GM23338 (cell line): ENCODE measurements around the gene PCYT1A. TPM values are rescaled to one million over a fixed set of nuclear protein-coding genes. Genes with fewer than 3 reads are reported as not detected.

Experiments
- ATAC-seq: fragments of 200-7000 bp; cut with Tn5 transposase; 3 replicates; pipeline ENCODE4 v1.9.1; 2020
- DNase-seq: peaks from one replicate; pipeline ENCODE4 v3.0.0-alpha.2; 2015; ENCODE audit warnings: low spot score
- H2AFZ ChIP-seq: fragments of 200-600 bp; sonication (generic); 2 replicates; pipeline ENCODE4 v1.8.0; 2016; ENCODE audit warnings: antibody characterized with exemption, mild to moderate bottlenecking, moderate library complexity
- H3F3A ChIP-seq: fragments of 200-600 bp; sonication (generic); replicated peaks from 2 replicates; pipeline ENCODE4 v1.8.0; 2017; ENCODE audit warnings: antibody characterized with exemption, mixed run types, low read depth
- H3K27ac ChIP-seq: fragments of 200-600 bp; sonication (generic); 2 replicates; pipeline ENCODE4 v1.6.1; 2016; ENCODE audit warnings: low read depth
- H3K27me3 ChIP-seq: fragments of 200-600 bp; sonication (generic); 2 replicates; pipeline ENCODE4 v1.8.0; 2016; ENCODE audit warnings: mild to moderate bottlenecking, mixed run types, moderate library complexity; ENCODE audit not compliant: insufficient read depth
- H3K36me3 ChIP-seq: fragments of 200-600 bp; sonication (generic); 2 replicates; pipeline ENCODE4 v1.8.0; 2016; ENCODE audit warnings: mild to moderate bottlenecking; ENCODE audit not compliant: insufficient read depth
- H3K4me1 ChIP-seq: fragments of 200-600 bp; sonication (generic); 2 replicates; pipeline ENCODE4 v1.8.0; 2016; ENCODE audit warnings: mild to moderate bottlenecking, moderate library complexity; ENCODE audit not compliant: insufficient read depth
- H3K4me2 ChIP-seq: fragments of 200-600 bp; sonication (generic); 2 replicates; pipeline ENCODE4 v1.7.1; 2017; ENCODE audit warnings: mixed run types
- H3K4me3 ChIP-seq: fragments of 200-600 bp; sonication (generic); 2 replicates; pipeline ENCODE4 v1.6.1; 2016; ENCODE audit warnings: mixed run types
- H3K79me2 ChIP-seq: fragments of 200-600 bp; sonication (generic); replicated peaks from 2 replicates; pipeline ENCODE4 v1.8.0; 2017; ENCODE audit warnings: mild to moderate bottlenecking; ENCODE audit not compliant: insufficient read depth
- H3K9me2 ChIP-seq: fragments of 200-600 bp; sonication (generic); 2 replicates; pipeline ENCODE4 v1.8.0; 2017; ENCODE audit not compliant: insufficient read depth
- H4K20me1 ChIP-seq: fragments of 200-600 bp; sonication (generic); replicated peaks from 2 replicates; pipeline ENCODE4 v1.8.0; 2017; ENCODE audit warnings: mild to moderate bottlenecking; ENCODE audit not compliant: insufficient read depth
- H3K27ac Mint-ChIP-seq: 2 replicates; pipeline ENCODE4 v1.8.0; 2020; ENCODE audit warnings: inconsistent platforms, mild to moderate bottlenecking, moderate library complexity, mixed read lengths
- H3K27me3 Mint-ChIP-seq: 3 replicates; pipeline ENCODE4 v1.8.0; 2022; ENCODE audit warnings: low read depth, mild to moderate bottlenecking, moderate library complexity, mixed read lengths, inconsistent platforms; ENCODE audit not compliant: insufficient read depth, poor library complexity
- H3K36me3 Mint-ChIP-seq: 3 replicates; pipeline ENCODE4 v1.8.0; 2021; ENCODE audit warnings: low read depth, mild to moderate bottlenecking, inconsistent platforms, moderate library complexity, mixed read lengths
- H3K4me1 Mint-ChIP-seq: 3 replicates; pipeline ENCODE4 v1.8.0; 2020; ENCODE audit warnings: mild to moderate bottlenecking, inconsistent platforms, mixed read lengths
- H3K4me3 Mint-ChIP-seq: 3 replicates; pipeline ENCODE4 v1.8.0; 2021; ENCODE audit warnings: moderate library complexity, mild to moderate bottlenecking, inconsistent platforms, mixed read lengths
- H3K9me3 Mint-ChIP-seq: 3 replicates; pipeline ENCODE4 v1.8.0; 2020; ENCODE audit warnings: moderate library complexity, mild to moderate bottlenecking, inconsistent platforms, mixed read lengths
- CREB1 ChIP-seq: fragments of 250-450 bp; sonication (Bioruptor Pico); IDR thresholded peaks from 2 replicates; pipeline ENCODE4 v1.5.0; 2020; ENCODE audit warnings: low read depth, mild to moderate bottlenecking, moderate library complexity
- EZH2 ChIP-seq: fragments of 200-600 bp; sonication (generic); IDR thresholded peaks from one replicate; pipeline ENCODE4 v1.8.0; 2017; ENCODE audit warnings: antibody characterized with exemption, mild to moderate bottlenecking, low read depth; ENCODE audit not compliant: unreplicated experiment
- JUNB ChIP-seq: IDR thresholded peaks from one replicate; pipeline ENCODE4 v1.6.1; 2016; ENCODE audit warnings: antibody characterized with exemption; ENCODE audit not compliant: unreplicated experiment
- REST ChIP-seq: IDR thresholded peaks from one replicate; pipeline ENCODE4 v1.6.1; 2018; ENCODE audit warnings: antibody characterized with exemption; ENCODE audit not compliant: unreplicated experiment
- STAT1 ChIP-seq: IDR thresholded peaks from one replicate; pipeline ENCODE4 v1.6.1; 2016; ENCODE audit warnings: antibody characterized with exemption; ENCODE audit not compliant: unreplicated experiment
- ZNF462 ChIP-seq: fragments of 250-450 bp; sonication (Bioruptor Pico); IDR thresholded peaks from 2 replicates; pipeline ENCODE4 v1.5.0; 2020; ENCODE audit warnings: mild to moderate bottlenecking, moderate library complexity
- polyA plus RNA-seq: library from polyadenylated mRNA; unstranded; fragments of >200 nt; fragmentation: Nextera tagmentation; extraction: Ambion mirVana; gene quantifications from 2 replicates; pipeline ENCODE4 v1.2.1, GENCODE V29; 2016
- total RNA-seq: library from RNA; depleted of rRNA; stranded (reverse); fragments of >200 nt; shearing (Covaris generic); gene quantifications from 2 replicates; pipeline ENCODE4 v1.2.3, GENCODE V29; 2014
- TF ChIP-seq, protein P1 (sequence below), 2 experiments: fragments of 200-600 bp in 1 of 2; sonication (generic) in 1 of 2; conservative IDR thresholded peaks; 2 replicates each; pipeline versions ENCODE4 v1.5.1 to v1.6.1; 2016 to 2017; ENCODE audit warnings: antibody characterized with exemption in 2 of 2, low read depth in 2 of 2, mild to moderate bottlenecking in 2 of 2, moderate library complexity in 1 of 2

Gene PCYT1A
- total and polyA plus RNA-seq, 2 experiments from 2014 or later = 11.6 to 35.8 TPM

- TF ChIP-seq CREB1 (CRISPR knock-in tag) = no peak
- TF ChIP-seq JUNB = no peak
These were observed 106.4 kb downstream of the PCYT1A start (continued) for GRCh38 chr3:196181127-196181546.

- Histone ChIP-seq H3F3A (no peaks in the 10 kb centered on the region), H3K9me2 (no peaks in the 10 kb centered on the region), H3K4me1 (peaks cover 15% of the 10 kb centered on the region), H3K4me3 (no peak overlapping the region), H2AFZ (peak overlapping the region; percentile 67), H3K79me2 (no peaks in the 10 kb centered on the region), H3K27ac (no peak overlapping the region), H4K20me1 (no peaks in the 10 kb centered on the region), H3K36me3 (no peaks in the 10 kb centered on the region), H3K4me2 (no peak overlapping the region), H3K27me3 (no peaks in the 10 kb centered on the region)
- ATAC-seq = no peak
- H3K4me3 Mint-ChIP-seq = no peak overlapping the region
- TF ChIP-seq REST (no peak), EZH2 (no peak), CREB1 (CRISPR knock-in tag) (no peak), STAT1 (no peak), ZNF462 (CRISPR knock-in tag) (no peak)
- TF ChIP-seq, protein P1, sequence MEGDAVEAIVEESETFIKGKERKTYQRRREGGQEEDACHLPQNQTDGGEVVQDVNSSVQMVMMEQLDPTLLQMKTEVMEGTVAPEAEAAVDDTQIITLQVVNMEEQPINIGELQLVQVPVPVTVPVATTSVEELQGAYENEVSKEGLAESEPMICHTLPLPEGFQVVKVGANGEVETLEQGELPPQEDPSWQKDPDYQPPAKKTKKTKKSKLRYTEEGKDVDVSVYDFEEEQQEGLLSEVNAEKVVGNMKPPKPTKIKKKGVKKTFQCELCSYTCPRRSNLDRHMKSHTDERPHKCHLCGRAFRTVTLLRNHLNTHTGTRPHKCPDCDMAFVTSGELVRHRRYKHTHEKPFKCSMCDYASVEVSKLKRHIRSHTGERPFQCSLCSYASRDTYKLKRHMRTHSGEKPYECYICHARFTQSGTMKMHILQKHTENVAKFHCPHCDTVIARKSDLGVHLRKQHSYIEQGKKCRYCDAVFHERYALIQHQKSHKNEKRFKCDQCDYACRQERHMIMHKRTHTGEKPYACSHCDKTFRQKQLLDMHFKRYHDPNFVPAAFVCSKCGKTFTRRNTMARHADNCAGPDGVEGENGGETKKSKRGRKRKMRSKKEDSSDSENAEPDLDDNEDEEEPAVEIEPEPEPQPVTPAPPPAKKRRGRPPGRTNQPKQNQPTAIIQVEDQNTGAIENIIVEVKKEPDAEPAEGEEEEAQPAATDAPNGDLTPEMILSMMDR (conservative IDR thresholded peaks at IDR 0.05; ENCODE audit: low read depth in 2 of 2) = no peak
- no peak for DNase-seq
- peaks cover 22% of the 10 kb centered on the region for H3K4me1 Mint-ChIP-seq
- H3K27me3 Mint-ChIP-seq = no peaks in the 10 kb centered on the region
- no peaks in the 10 kb centered on the region for H3K36me3 Mint-ChIP-seq
- H3K27ac Mint-ChIP-seq = no peak overlapping the region
- no peaks in the 10 kb centered on the region for H3K9me3 Mint-ChIP-seq
These were observed 107.2 kb downstream of the PCYT1A start for GRCh38 chr3:196180346-196180745.
